ENCODE measurements around the gene CNTNAP5.

The CNTNAP5 gene

GRCh38 chr2:124666976-124667375, 641.9 kb downstream of the CNTNAP5 start:
- Histone ChIP-seq H3K36me3 (ENCODE audit: control insufficient read depth, insufficient read depth, low read length) (no peaks in the 10 kb centered on the region), H3K4me3 (ENCODE audit: extremely low read depth, insufficient read depth, low read length, poor library complexity, severe bottlenecking) (no peak overlapping the region), H3K9me3 (ENCODE audit: control insufficient read depth, low read length) (no peaks in the 10 kb centered on the region), H3K4me1 (ENCODE audit: control insufficient read depth, insufficient read depth, low read length, poor library complexity, severe bottlenecking) (no peaks in the 10 kb centered on the region), H3K27ac (ENCODE audit: low read depth, low read length, severe bottlenecking) (no peak overlapping the region)
- 68 to 90% methylated on average over 1 to 2 of the region's 2 CpGs for WGBS, 2 experiments (ENCODE audit: insufficient coverage in 2 of 2)

GRCh38 chr2:124668161-124668560, 643.1 kb downstream of the CNTNAP5 start:
- Histone ChIP-seq H3K9me3 (ENCODE audit: control insufficient read depth, low read length) (no peaks in the 10 kb centered on the region), H3K4me1 (ENCODE audit: control insufficient read depth, insufficient read depth, low read length, poor library complexity, severe bottlenecking) (no peaks in the 10 kb centered on the region), H3K27ac (ENCODE audit: low read depth, low read length, severe bottlenecking) (no peak overlapping the region), H3K4me3 (ENCODE audit: extremely low read depth, insufficient read depth, low read length, poor library complexity, severe bottlenecking) (no peak overlapping the region), H3K36me3 (ENCODE audit: control insufficient read depth, insufficient read depth, low read length) (no peaks in the 10 kb centered on the region)
- 61 to 100% methylated on average over 1 to 2 of the region's 2 CpGs for WGBS, 2 experiments (ENCODE audit: insufficient coverage in 2 of 2)

- H3K36me3 ChIP-seq (ENCODE audit: control insufficient read depth, insufficient read depth, low read length), result no peaks in the 10 kb centered on the region
Observed at GRCh38 chr2:124670187-124670586, 645.1 kb downstream of the CNTNAP5 start.

GRCh38 chr2:124678043-124678442, 653.0 kb downstream of the CNTNAP5 start:
- Histone ChIP-seq H3K4me1 (ENCODE audit: control insufficient read depth, insufficient read depth, low read length, poor library complexity, severe bottlenecking) (no peaks in the 10 kb centered on the region), H3K27ac (ENCODE audit: low read depth, low read length, severe bottlenecking) (peak overlapping the region; percentile 13), H3K9me3 (ENCODE audit: control insufficient read depth, low read length) (no peaks in the 10 kb centered on the region), H3K36me3 (ENCODE audit: control insufficient read depth, insufficient read depth, low read length) (no peaks in the 10 kb centered on the region), H3K4me3 (ENCODE audit: extremely low read depth, insufficient read depth, low read length, poor library complexity, severe bottlenecking) (no peak overlapping the region)
- WGBS, 2 experiments (ENCODE audit: insufficient coverage in 2 of 2), result 52 to 73% methylated on average over 2 of the region's 2 CpGs

More at GRCh38 chr2:124670187-124670586, 645.1 kb downstream of the CNTNAP5 start:
- Histone ChIP-seq H3K9me3 (ENCODE audit: control insufficient read depth, low read length) (no peaks in the 10 kb centered on the region), H3K27ac (ENCODE audit: low read depth, low read length, severe bottlenecking) (no peak overlapping the region), H3K4me1 (ENCODE audit: control insufficient read depth, insufficient read depth, low read length, poor library complexity, severe bottlenecking) (no peaks in the 10 kb centered on the region), H3K4me3 (ENCODE audit: extremely low read depth, insufficient read depth, low read length, poor library complexity, severe bottlenecking) (no peak overlapping the region)

DNA sequence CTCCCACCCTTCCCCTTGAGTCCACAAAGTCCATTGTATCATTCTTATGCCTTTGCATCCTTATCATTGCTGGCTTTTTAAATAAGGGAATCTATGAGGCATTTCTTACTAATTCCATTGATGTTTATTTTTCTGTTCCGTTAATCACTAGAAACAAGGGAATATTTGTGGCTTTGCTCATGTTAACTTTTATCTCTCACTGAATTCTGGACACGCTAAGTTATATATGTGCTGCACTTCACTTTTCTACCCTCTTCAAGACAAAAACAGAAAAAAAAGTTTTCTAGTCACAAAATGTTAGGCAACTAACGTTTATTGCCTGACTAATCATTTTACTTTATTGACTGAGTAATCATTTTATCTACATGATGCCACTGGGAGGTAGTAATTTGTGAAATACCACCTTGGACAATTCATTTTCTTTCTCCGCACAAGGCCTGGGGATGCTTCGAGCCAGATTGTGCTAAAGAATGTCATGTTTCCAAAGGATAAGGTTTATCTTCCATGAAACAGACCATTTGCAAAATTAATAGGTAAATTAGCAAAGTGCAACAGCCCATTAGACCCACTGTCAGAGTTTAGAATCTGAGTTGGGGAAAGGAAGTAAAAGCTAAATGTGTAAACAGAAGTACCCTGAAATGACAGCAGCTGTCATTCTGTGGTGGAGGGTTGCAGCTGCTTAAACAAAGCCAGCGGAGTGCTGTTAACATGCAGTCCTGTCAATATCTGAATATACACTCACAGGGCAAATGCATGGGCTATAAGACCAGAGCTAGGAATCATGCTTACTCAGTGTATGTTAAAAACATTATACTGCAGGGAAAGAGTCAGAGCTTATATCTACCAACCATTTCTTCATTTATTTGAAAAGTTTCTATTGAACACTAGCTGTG, 658.7 kb downstream of the CNTNAP5 start:
- WGBS, 2 experiments (ENCODE audit: insufficient coverage in 2 of 2), result 100% methylated on average over 2 of the region's 6 CpGs; no CpG with 5 or more reads in 1 of the 2 experiments

DNA sequence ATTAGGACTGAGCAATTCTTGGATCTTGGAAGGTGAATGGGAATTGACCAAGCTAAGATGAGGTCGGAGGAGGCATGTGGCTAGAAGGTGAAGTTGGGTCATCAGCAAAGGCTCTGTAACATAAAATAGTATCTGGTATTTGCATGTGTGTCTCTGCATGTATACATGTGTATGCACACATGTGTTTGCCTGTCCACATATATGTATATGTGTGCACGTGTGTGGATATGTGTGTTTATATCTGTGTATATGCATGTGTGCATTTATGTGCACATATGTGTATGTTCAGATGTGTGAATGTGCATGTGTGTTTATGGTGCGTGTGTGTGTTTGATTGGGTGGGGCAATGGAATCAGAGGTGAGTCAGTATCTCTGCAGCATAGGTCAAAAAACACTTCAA, 664.3 kb downstream of the CNTNAP5 start:
- Histone ChIP-seq H3K36me3 (ENCODE audit: control insufficient read depth, insufficient read depth, low read length) (no peaks in the 10 kb centered on the region), H3K4me3 (ENCODE audit: extremely low read depth, insufficient read depth, low read length, poor library complexity, severe bottlenecking) (no peak overlapping the region), H3K27ac (ENCODE audit: low read depth, low read length, severe bottlenecking) (no peak overlapping the region), H3K9me3 (ENCODE audit: control insufficient read depth, low read length) (no peaks in the 10 kb centered on the region), H3K4me1 (ENCODE audit: control insufficient read depth, insufficient read depth, low read length, poor library complexity, severe bottlenecking) (no peaks in the 10 kb centered on the region)
- WGBS, 2 experiments (ENCODE audit: insufficient coverage in 2 of 2), result 91 to 100% methylated on average over 2 of the region's 3 CpGs

More for the DNA sequence above, 658.7 kb downstream of the CNTNAP5 start:
- Histone ChIP-seq H3K36me3 (ENCODE audit: control insufficient read depth, insufficient read depth, low read length) (no peaks in the 10 kb centered on the region), H3K4me3 (ENCODE audit: extremely low read depth, insufficient read depth, low read length, poor library complexity, severe bottlenecking) (no peak overlapping the region), H3K27ac (ENCODE audit: low read depth, low read length, severe bottlenecking) (no peak overlapping the region), H3K9me3 (ENCODE audit: control insufficient read depth, low read length) (no peaks in the 10 kb centered on the region), H3K4me1 (ENCODE audit: control insufficient read depth, insufficient read depth, low read length, poor library complexity, severe bottlenecking) (no peaks in the 10 kb centered on the region)

GRCh38 chr2:124692216-124692615, 667.1 kb downstream of the CNTNAP5 start:
- Histone ChIP-seq H3K36me3 (ENCODE audit: control insufficient read depth, insufficient read depth, low read length) (no peaks in the 10 kb centered on the region), H3K9me3 (ENCODE audit: control insufficient read depth, low read length) (no peaks in the 10 kb centered on the region), H3K27ac (ENCODE audit: low read depth, low read length, severe bottlenecking) (no peak overlapping the region), H3K4me3 (ENCODE audit: extremely low read depth, insufficient read depth, low read length, poor library complexity, severe bottlenecking) (no peak overlapping the region), H3K4me1 (ENCODE audit: control insufficient read depth, insufficient read depth, low read length, poor library complexity, severe bottlenecking) (no peaks in the 10 kb centered on the region)

DNA sequence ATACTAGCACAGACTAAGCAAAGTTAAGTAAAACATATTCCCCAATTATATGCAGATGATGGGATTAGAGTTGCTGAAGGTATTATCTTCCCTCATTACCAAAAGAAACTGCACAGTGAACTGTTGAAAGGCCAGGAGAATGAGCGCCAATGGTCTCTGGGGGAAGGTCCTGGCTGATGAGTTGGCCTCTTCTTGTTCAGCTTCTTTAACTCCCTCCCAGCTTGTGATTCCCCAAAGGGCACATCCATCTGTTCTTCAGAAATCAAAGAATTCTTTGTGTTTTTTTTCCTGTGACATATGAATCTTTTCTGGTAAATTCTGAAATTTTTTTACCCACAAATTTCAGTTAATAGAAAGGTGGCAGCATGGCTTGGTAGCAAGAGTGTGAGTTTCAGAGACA, 667.6 kb downstream of the CNTNAP5 start:
- Histone ChIP-seq H3K27ac (ENCODE audit: low read depth, low read length, severe bottlenecking) (no peak overlapping the region), H3K4me3 (ENCODE audit: extremely low read depth, insufficient read depth, low read length, poor library complexity, severe bottlenecking) (no peak overlapping the region), H3K9me3 (ENCODE audit: control insufficient read depth, low read length) (no peaks in the 10 kb centered on the region), H3K36me3 (ENCODE audit: control insufficient read depth, insufficient read depth, low read length) (no peaks in the 10 kb centered on the region), H3K4me1 (ENCODE audit: control insufficient read depth, insufficient read depth, low read length, poor library complexity, severe bottlenecking) (no peaks in the 10 kb centered on the region)
- no CpG with 5 or more reads among the region's 1 CpG for WGBS, 2 experiments (ENCODE audit: insufficient coverage in 2 of 2)

DNA sequence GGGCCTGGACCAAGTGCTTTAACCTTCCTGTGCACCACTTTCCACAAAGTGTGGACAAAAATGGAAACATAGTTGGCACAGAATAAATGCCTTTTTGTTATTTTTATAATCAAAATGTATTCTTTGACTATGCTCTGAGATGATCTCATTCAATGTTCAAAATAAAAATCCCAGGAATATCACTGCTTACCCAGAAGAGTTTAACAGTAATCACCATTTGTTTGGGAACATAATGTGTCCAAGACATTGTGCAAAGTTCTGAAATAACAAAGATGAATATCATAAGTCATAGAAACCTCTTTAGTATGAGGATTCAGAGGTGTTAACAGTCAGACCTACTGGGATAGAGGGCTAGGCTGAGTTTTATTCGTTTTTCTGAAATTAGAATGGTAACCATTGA, 668.1 kb downstream of the CNTNAP5 start:
- Histone ChIP-seq H3K36me3 (ENCODE audit: control insufficient read depth, insufficient read depth, low read length) (no peaks in the 10 kb centered on the region), H3K9me3 (ENCODE audit: control insufficient read depth, low read length) (no peaks in the 10 kb centered on the region), H3K4me3 (ENCODE audit: extremely low read depth, insufficient read depth, low read length, poor library complexity, severe bottlenecking) (no peak overlapping the region), H3K4me1 (ENCODE audit: control insufficient read depth, insufficient read depth, low read length, poor library complexity, severe bottlenecking) (no peaks in the 10 kb centered on the region), H3K27ac (ENCODE audit: low read depth, low read length, severe bottlenecking) (no peak overlapping the region)
- WGBS, 2 experiments (ENCODE audit: insufficient coverage in 2 of 2), result 60% methylated on average over 1 of the region's 1 CpG; no CpG with 5 or more reads in 1 of the 2 experiments

DNA sequence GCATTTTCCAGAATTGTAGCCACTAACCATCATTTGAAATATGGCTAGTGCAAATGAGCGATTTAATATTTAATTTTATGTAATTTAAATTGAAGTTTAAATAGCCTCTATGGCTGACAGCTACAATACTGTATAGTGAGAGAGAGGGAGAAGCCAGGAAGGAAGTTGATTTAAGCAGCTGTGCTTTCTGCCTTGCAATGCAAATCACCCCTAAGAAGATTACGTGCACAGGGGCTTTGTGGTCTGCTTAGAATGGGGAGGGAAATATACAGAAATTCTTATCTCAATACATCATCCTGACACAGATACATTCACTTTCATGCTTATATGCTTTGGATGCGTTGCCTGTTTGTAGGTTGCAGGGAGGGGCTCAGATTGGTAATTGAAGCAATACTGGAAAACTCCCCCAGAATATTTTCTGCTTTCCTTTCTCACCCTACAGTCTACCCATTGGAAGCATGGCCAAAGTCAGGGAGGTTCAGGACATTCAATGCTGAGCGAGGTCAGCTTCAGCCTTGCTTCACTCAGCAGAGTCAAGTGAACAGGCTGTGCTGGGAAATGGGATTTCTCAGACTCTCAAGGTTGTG, 674.0 kb downstream of the CNTNAP5 start:
- H3K36me3 ChIP-seq (ENCODE audit: control insufficient read depth, insufficient read depth, low read length), result no peaks in the 10 kb centered on the region
- 90 to 100% methylated on average over 1 to 2 of the region's 4 CpGs for WGBS, 2 experiments (ENCODE audit: insufficient coverage in 2 of 2)
- H3K4me3 ChIP-seq (ENCODE audit: extremely low read depth, insufficient read depth, low read length, poor library complexity, severe bottlenecking), result no peak overlapping the region
- H3K9me3 ChIP-seq (ENCODE audit: control insufficient read depth, low read length), result no peaks in the 10 kb centered on the region
- no peaks in the 10 kb centered on the region for H3K4me1 ChIP-seq (ENCODE audit: control insufficient read depth, insufficient read depth, low read length, poor library complexity, severe bottlenecking)
- no peak overlapping the region for H3K27ac ChIP-seq (ENCODE audit: low read depth, low read length, severe bottlenecking)

- no peak overlapping the region for H3K4me3 ChIP-seq (ENCODE audit: extremely low read depth, insufficient read depth, low read length, poor library complexity, severe bottlenecking)
- no peak overlapping the region for H3K27ac ChIP-seq (ENCODE audit: low read depth, low read length, severe bottlenecking)
- no peaks in the 10 kb centered on the region for H3K36me3 ChIP-seq (ENCODE audit: control insufficient read depth, insufficient read depth, low read length)
- H3K9me3 ChIP-seq (ENCODE audit: control insufficient read depth, low read length), result no peaks in the 10 kb centered on the region
- H3K4me1 ChIP-seq (ENCODE audit: control insufficient read depth, insufficient read depth, low read length, poor library complexity, severe bottlenecking), result no peaks in the 10 kb centered on the region
Observed at GRCh38 chr2:124702777-124703176, 677.7 kb downstream of the CNTNAP5 start.
